Measurements from ENCODE around the gene MGAT4D.

DNA sequence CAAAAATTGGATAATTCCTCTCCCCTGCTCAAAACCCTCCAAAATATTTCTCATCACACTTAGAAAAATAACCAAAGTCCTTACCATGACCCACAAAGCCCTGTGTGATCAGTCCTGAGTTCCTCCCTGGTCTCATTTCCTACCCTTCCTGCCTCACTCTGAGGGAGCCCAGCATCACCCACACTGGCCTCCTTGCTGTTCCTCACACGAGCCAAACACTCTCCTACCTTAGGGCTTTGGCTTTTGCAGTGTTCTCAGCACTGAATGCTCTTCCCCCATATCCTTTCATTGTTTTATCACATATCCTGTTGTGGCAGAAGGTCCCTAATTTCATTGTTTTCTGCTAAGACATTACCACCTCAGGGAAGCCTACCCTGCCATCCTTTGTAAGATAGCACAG lies 12.2 kb downstream of the MGAT4D start:
- TF ChIP-seq, protein P1, sequence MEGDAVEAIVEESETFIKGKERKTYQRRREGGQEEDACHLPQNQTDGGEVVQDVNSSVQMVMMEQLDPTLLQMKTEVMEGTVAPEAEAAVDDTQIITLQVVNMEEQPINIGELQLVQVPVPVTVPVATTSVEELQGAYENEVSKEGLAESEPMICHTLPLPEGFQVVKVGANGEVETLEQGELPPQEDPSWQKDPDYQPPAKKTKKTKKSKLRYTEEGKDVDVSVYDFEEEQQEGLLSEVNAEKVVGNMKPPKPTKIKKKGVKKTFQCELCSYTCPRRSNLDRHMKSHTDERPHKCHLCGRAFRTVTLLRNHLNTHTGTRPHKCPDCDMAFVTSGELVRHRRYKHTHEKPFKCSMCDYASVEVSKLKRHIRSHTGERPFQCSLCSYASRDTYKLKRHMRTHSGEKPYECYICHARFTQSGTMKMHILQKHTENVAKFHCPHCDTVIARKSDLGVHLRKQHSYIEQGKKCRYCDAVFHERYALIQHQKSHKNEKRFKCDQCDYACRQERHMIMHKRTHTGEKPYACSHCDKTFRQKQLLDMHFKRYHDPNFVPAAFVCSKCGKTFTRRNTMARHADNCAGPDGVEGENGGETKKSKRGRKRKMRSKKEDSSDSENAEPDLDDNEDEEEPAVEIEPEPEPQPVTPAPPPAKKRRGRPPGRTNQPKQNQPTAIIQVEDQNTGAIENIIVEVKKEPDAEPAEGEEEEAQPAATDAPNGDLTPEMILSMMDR (IDR thresholded peaks at IDR 0.05; ENCODE audit: insufficient read depth, low read length): no peak
- TF ChIP-seq POLR2AphosphoS5 (IDR thresholded peaks at IDR 0.05; ENCODE audit: low read depth): no peak
